Mesenchymal stem cell (in vitro differentiated cells and primary cell): ENCODE data around the gene KDM4F.

Experiments used
- DNase-seq: peaks from one replicate; pipeline ENCODE4 v3.0.0-alpha.2; 2013
- H2AFZ ChIP-seq: one replicate; pipeline ENCODE4 v1.6.1; 2013; ENCODE audit warnings: low read depth, mild to moderate bottlenecking, control low read depth, inconsistent platforms, low read length, moderate library complexity
- H2AK5ac ChIP-seq: 2 replicates; pipeline ENCODE4 v1.6.1; 2013; ENCODE audit warnings: low read length, moderate library complexity, mild to moderate bottlenecking, inconsistent platforms; ENCODE audit not compliant: severe bottlenecking
- H2BK120ac ChIP-seq: one replicate; pipeline ENCODE4 v1.6.1; 2013; ENCODE audit warnings: low read depth, mild to moderate bottlenecking, inconsistent platforms, low read length, moderate library complexity
- H2BK12ac ChIP-seq, 2 experiments: one replicate each; pipeline ENCODE4 v1.6.1; 2013; ENCODE audit warnings: inconsistent platforms in 2 of 2, low read length in 2 of 2, mild to moderate bottlenecking in 2 of 2, moderate library complexity in 2 of 2, control low read depth in 1 of 2
- H2BK15ac ChIP-seq: one replicate; pipeline ENCODE4 v1.6.1; 2013; ENCODE audit warnings: mild to moderate bottlenecking, low read depth, inconsistent platforms; ENCODE audit not compliant: poor library complexity, severe bottlenecking
- H2BK5ac ChIP-seq: 2 replicates; pipeline ENCODE4 v1.6.1; 2013; ENCODE audit warnings: low read depth, mild to moderate bottlenecking, low read length, control low read depth, inconsistent platforms; ENCODE audit not compliant: poor library complexity, severe bottlenecking
- H3K14ac ChIP-seq, 2 experiments: one replicate each; pipeline ENCODE4 v1.6.1; 2013; ENCODE audit warnings: inconsistent platforms in 2 of 2, low read length in 2 of 2, control low read depth in 1 of 2, mild to moderate bottlenecking in 1 of 2, moderate library complexity in 1 of 2
- H3K18ac ChIP-seq, 2 experiments: one replicate each; pipeline ENCODE4 v1.6.1; 2013; ENCODE audit warnings: inconsistent platforms in 2 of 2, low read length in 2 of 2, control low read depth in 1 of 2, low read depth in 1 of 2, mild to moderate bottlenecking in 1 of 2
- H3K23ac ChIP-seq, 2 experiments: one replicate each; pipeline ENCODE4 v1.6.1; 2013; ENCODE audit warnings: inconsistent platforms in 2 of 2, low read length in 2 of 2, mild to moderate bottlenecking in 2 of 2, moderate library complexity in 2 of 2, control low read depth in 1 of 2
- H3K27ac ChIP-seq: 2 replicates; pipeline ENCODE4 v1.5.1; 2013; ENCODE audit warnings: mild to moderate bottlenecking, moderate library complexity, low read length, control low read depth, inconsistent platforms; ENCODE audit not compliant: poor library complexity, severe bottlenecking
- H3K27me3 ChIP-seq, 2 experiments: 2 replicates each; pipeline versions ENCODE4 v1.6.1 to v1.7.0; 2013; ENCODE audit warnings: low read length in 2 of 2, mild to moderate bottlenecking in 2 of 2, moderate library complexity in 2 of 2, control low read depth in 1 of 2, inconsistent platforms in 1 of 2; ENCODE audit not compliant: control insufficient read depth in 1 of 2, insufficient read depth in 1 of 2
- H3K36me3 ChIP-seq, 2 experiments: 2 replicates each; pipeline versions ENCODE4 v1.6.1 to v1.7.0; 2013; ENCODE audit warnings: low read length in 2 of 2, control low read depth in 1 of 2, inconsistent platforms in 1 of 2, low read depth in 1 of 2, mild to moderate bottlenecking in 1 of 2; ENCODE audit not compliant: insufficient read depth in 2 of 2, control insufficient read depth in 1 of 2
- H3K4ac ChIP-seq, 2 experiments: one replicate each; pipeline ENCODE4 v1.6.1; 2013; ENCODE audit warnings: inconsistent platforms in 2 of 2, low read length in 2 of 2, mild to moderate bottlenecking in 2 of 2, moderate library complexity in 2 of 2, control low read depth in 1 of 2, low read depth in 1 of 2
- H3K4me1 ChIP-seq: 2 replicates; pipeline ENCODE4 v1.6.1; 2013; ENCODE audit warnings: low read depth, low read length, control low read depth; ENCODE audit not compliant: control insufficient read depth, insufficient read depth
- H3K4me2 ChIP-seq: 2 replicates; pipeline ENCODE4 v1.6.1; 2013; ENCODE audit warnings: low read length, mild to moderate bottlenecking, inconsistent platforms; ENCODE audit not compliant: poor library complexity, severe bottlenecking
- H3K4me3 ChIP-seq, 2 experiments: 2 replicates each; pipeline versions ENCODE4 v1.5.1 to v1.7.0; 2013; ENCODE audit warnings: low read length in 2 of 2, mild to moderate bottlenecking in 2 of 2, control low read depth in 1 of 2, low read depth in 1 of 2; ENCODE audit not compliant: insufficient read depth in 1 of 2
- H3K79me1 ChIP-seq: replicated peaks from 2 replicates; pipeline ENCODE4 v1.6.1; 2013; ENCODE audit warnings: mild to moderate bottlenecking, control low read depth, low read length, inconsistent platforms; ENCODE audit not compliant: poor library complexity, severe bottlenecking
- H3K9ac ChIP-seq: 2 replicates; pipeline ENCODE4 v1.7.0; 2013; ENCODE audit warnings: mild to moderate bottlenecking, low read length, moderate library complexity
- H3K9me3 ChIP-seq: 2 replicates; pipeline ENCODE4 v1.7.0; 2013; ENCODE audit warnings: mild to moderate bottlenecking, low read length; ENCODE audit not compliant: control insufficient read depth
- H4K8ac ChIP-seq: one replicate; pipeline ENCODE4 v1.6.1; 2013; ENCODE audit warnings: inconsistent platforms, mild to moderate bottlenecking, low read length, moderate library complexity
- H4K91ac ChIP-seq: one replicate; pipeline ENCODE4 v1.6.1; 2013; ENCODE audit warnings: mild to moderate bottlenecking, low read length, inconsistent platforms
- WGBS: methylation state at CpG from one replicate; pipeline ENCODE4 v1.1.7; 2013; ENCODE audit warnings: mixed read lengths; 5-methylcytosine and 5-hydroxymethylcytosine counted together

The KDM4F gene

DNA sequence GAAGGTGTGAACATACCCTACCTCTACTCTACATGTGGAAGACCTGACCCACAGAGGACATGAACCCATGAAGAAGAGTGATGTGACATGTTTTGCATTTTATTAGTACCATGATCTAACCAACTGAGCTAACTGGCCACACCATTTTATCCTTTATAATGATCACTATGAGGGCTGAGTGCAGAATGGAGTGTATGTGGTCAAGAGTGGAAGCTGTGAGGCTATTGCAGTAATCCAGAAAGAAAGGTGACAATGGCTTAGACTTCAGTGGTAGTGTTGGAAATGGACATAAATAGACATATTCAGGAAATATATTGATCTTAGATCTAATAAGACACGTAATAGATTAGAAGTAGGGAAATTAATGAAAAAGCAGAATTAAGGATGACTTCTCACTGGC is 21.2 kb downstream of the KDM4F start:
- no peak overlapping the region for H2BK12ac ChIP-seq
- H3K4me2 ChIP-seq = no peak overlapping the region
- 93% methylated on average over 1 of the region's 1 CpG for WGBS
- H4K91ac ChIP-seq = no peak overlapping the region
- H2AK5ac ChIP-seq = no peak overlapping the region
- no peak overlapping the region for H2BK5ac ChIP-seq
- no peak overlapping the region for H3K18ac ChIP-seq
- no peak overlapping the region for H3K4ac ChIP-seq
- no peaks in the 10 kb centered on the region for H3K9me3 ChIP-seq
- peaks cover 3% of the 10 kb centered on the region for H3K79me1 ChIP-seq
- no peak overlapping the region for H3K14ac ChIP-seq
- H3K27me3 ChIP-seq = no peaks in the 10 kb centered on the region
- no peak overlapping the region for H3K9ac ChIP-seq
- H3K4me1 ChIP-seq = peaks cover 3% of the 10 kb centered on the region
- no peak overlapping the region for H2BK15ac ChIP-seq
- H3K27ac ChIP-seq = no peak overlapping the region
- DNase-seq = no peak
- no peak overlapping the region for H4K8ac ChIP-seq
- peaks cover 0 to 6% of the 10 kb centered on the region in 2 experiments for H3K36me3 ChIP-seq
- no peak overlapping the region for H2BK120ac ChIP-seq
- no peak overlapping the region for H3K4me3 ChIP-seq
- H3K23ac ChIP-seq = no peak overlapping the region
- no peak overlapping the region for H2AFZ ChIP-seq

DNA sequence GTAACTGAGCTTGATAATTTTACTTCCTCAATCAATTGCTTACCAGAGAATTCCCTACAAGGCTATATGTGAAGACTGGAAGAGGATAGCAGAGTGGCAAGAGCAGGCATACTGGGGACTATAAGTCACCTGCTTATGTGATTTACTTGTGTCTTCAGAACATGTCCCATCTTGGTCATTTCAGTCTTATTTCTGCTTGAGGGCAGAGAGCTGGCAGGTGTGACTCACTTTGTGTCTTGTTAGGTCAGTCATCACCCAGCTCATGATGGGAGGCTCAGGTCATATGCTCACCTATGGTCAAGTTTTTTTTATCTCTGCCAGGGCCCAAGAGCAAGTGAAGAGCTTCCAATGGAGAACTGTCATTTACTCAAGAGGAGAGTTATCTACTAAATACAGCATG is 23.7 kb downstream of the KDM4F start:
- Histone ChIP-seq H3K14ac (no peak overlapping the region), H3K23ac (no peak overlapping the region)

DNA sequence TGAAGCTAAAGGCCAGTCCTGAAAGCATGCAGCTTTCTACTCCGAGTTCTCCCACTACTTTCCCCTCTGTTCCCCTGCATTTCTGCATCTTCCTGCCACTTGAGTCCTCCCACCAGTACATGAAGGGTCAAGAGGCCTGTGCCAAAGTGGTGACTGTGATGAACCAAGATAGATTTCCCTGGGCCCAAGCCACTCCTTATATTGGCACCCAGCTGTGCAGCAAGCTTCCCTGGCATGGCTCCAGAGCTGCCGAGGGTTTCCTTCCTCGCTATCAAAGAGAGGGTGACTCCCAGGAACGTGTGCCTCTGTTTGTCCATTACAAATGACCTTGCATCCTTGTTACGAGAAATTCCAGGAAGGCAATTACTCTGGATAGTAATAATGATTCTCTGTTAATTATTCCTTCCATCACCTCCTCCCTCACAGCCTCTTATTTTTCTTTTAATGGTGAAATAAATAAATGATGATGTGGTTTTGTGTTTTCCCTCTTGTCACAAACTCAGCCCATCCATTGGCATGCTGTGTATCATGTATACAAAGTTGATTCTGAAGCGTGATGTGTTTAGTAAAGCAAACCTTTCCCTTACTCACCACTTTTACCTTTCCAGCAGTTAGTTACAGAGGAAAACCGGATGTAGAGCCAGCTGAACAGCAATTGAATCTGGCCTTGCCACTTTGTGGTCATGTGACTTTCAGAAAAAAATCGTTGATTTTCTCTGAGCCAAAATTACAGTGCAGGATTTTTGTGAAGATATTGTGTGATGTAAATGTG is 25.8 kb downstream of the KDM4F start:
- H3K4me2 ChIP-seq = no peak overlapping the region
- H3K18ac ChIP-seq = peak overlapping the region; percentile 13 to 69
- no peak overlapping the region for H3K9ac ChIP-seq
- H3K9me3 ChIP-seq = no peaks in the 10 kb centered on the region
- H4K8ac ChIP-seq = peak overlapping the region; percentile 59
- H3K14ac ChIP-seq = peak overlapping the region in 1 of 2 experiments; percentile 29
- peaks cover 3% of the 10 kb centered on the region for H3K79me1 ChIP-seq
- peaks cover 3% of the 10 kb centered on the region for H3K4me1 ChIP-seq
- H2BK12ac ChIP-seq = peak overlapping the region; percentile 35 to 37
- H2BK120ac ChIP-seq = no peak overlapping the region
- H4K91ac ChIP-seq = no peak overlapping the region
- no peak overlapping the region for H2BK5ac ChIP-seq
- peaks cover 0 to 6% of the 10 kb centered on the region in 2 experiments for H3K36me3 ChIP-seq
- no peak overlapping the region for H3K23ac ChIP-seq
- H2AFZ ChIP-seq = no peak overlapping the region
- DNase-seq = no peak
- no peak overlapping the region for H3K27ac ChIP-seq
- peak overlapping the region; percentile 35 for H2AK5ac ChIP-seq
- H3K27me3 ChIP-seq = no peaks in the 10 kb centered on the region
- 85% methylated on average over 7 of the region's 8 CpGs for WGBS
- no peak overlapping the region for H3K4me3 ChIP-seq
- no peak overlapping the region for H3K4ac ChIP-seq
- no peak overlapping the region for H2BK15ac ChIP-seq

More for the DNA sequence above, 23.7 kb downstream of the KDM4F start:
- H3K79me1 ChIP-seq = peaks cover 3% of the 10 kb centered on the region
- no peak overlapping the region for H3K4ac ChIP-seq
- no peak overlapping the region for H2AFZ ChIP-seq
- no peak overlapping the region for H3K9ac ChIP-seq
- peaks cover 3% of the 10 kb centered on the region for H3K4me1 ChIP-seq
- H3K27me3 ChIP-seq = no peaks in the 10 kb centered on the region
- no peak overlapping the region for H2BK15ac ChIP-seq
- H4K91ac ChIP-seq = no peak overlapping the region
- no peak overlapping the region for H2BK5ac ChIP-seq
- H3K27ac ChIP-seq = no peak overlapping the region
- H3K18ac ChIP-seq = no peak overlapping the region
- no peaks in the 10 kb centered on the region for H3K9me3 ChIP-seq
- no peak overlapping the region for H2BK12ac ChIP-seq
- no peak overlapping the region for H2BK120ac ChIP-seq
- peaks cover 0 to 6% of the 10 kb centered on the region in 2 experiments for H3K36me3 ChIP-seq
- no peak overlapping the region for H3K4me3 ChIP-seq
- no peak overlapping the region for H3K4me2 ChIP-seq
- H2AK5ac ChIP-seq = no peak overlapping the region
- no peak for DNase-seq
- no peak overlapping the region for H4K8ac ChIP-seq

DNA sequence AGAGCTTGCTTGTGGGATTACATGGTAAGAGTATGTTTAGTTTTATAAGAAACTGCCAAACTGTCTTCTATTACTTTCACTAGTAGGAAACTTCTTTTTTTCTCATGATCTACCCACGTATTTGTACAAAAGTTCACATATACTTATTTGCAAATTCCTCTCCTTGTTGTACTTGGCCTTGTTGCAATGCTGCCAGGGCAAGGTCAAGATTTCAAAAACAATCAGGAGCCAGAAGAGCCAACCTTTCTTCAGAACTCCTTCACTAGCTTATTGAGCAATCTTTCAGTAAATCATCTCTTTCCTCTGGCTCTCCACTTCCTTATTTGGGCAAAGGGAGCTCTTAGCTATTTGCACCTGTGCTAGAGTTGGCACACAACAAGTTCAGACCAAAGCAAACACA is 27.2 kb downstream of the KDM4F start:
- Histone ChIP-seq H3K4me2 (no peak overlapping the region), H2BK5ac (no peak overlapping the region), H3K79me1 (peaks cover 1% of the 10 kb centered on the region), H3K9ac (no peak overlapping the region), H2BK15ac (no peak overlapping the region), H2AK5ac (no peak overlapping the region), H2AFZ (no peak overlapping the region), H3K4me1 (peaks cover 5% of the 10 kb centered on the region), H4K8ac (no peak overlapping the region), H3K14ac (no peak overlapping the region), H3K4me3 (no peak overlapping the region), H3K4ac (no peak overlapping the region), H3K18ac (no peak overlapping the region), H3K23ac (no peak overlapping the region), H3K27ac (no peak overlapping the region), H3K36me3 (no peaks in the 10 kb centered on the region), H3K27me3 (no peaks in the 10 kb centered on the region), H2BK120ac (no peak overlapping the region), H3K9me3 (no peaks in the 10 kb centered on the region), H4K91ac (no peak overlapping the region), H2BK12ac (no peak overlapping the region)
- peak; percentile 53 for DNase-seq
- WGBS = 22% methylated on average over 1 of the region's 1 CpG
